C4-2B (cell line): Measurements from ENCODE around the gene MEGF11.

Experiments
- H3K27ac ChIP-seq: fragments of 450-650 bp; 2 replicates; pipeline ENCODE4 v1.5.1; 2017
- CTCF ChIP-seq: fragments of 450-650 bp; conservative IDR thresholded peaks from 2 replicates; pipeline ENCODE4 v1.5.1; 2017; ENCODE audit warnings: mild to moderate bottlenecking
- ZFX ChIP-seq: fragments of 450-650 bp; IDR thresholded peaks from 2 replicates; pipeline ENCODE4 v1.6.1; 2017

MEGF11 gene

GRCh38 chr15:65962187-65962586, 291.4 kb downstream of the MEGF11 start:
- no peak overlapping the region for H3K27ac ChIP-seq
- TF ChIP-seq CTCF: no peak
- no peak for TF ChIP-seq ZFX

- no peak overlapping the region for H3K27ac ChIP-seq
- TF ChIP-seq CTCF (no peak), ZFX (no peak)
Observed at GRCh38 chr15:65960586-65960985, 293.0 kb downstream of the MEGF11 start.

GRCh38 chr15:65958835-65959234, 294.7 kb downstream of the MEGF11 start:
- H3K27ac ChIP-seq: no peak overlapping the region
- no peak for TF ChIP-seq ZFX
- no peak for TF ChIP-seq CTCF

- TF ChIP-seq ZFX (no peak), CTCF (no peak)
- no peak overlapping the region for H3K27ac ChIP-seq
Observed at GRCh38 chr15:65957451-65957850, 296.1 kb downstream of the MEGF11 start.

GRCh38 chr15:65956899-65957298, 296.7 kb downstream of the MEGF11 start:
- H3K27ac ChIP-seq: no peak overlapping the region

GRCh38 chr15:65956307-65956706, 297.2 kb downstream of the MEGF11 start:
- H3K27ac ChIP-seq: no peak overlapping the region
- TF ChIP-seq ZFX (no peak), CTCF (no peak)

More at GRCh38 chr15:65956899-65957298, 296.7 kb downstream of the MEGF11 start:
- no peak for TF ChIP-seq ZFX
- TF ChIP-seq CTCF: no peak

- TF ChIP-seq ZFX (no peak), CTCF (no peak)
- H3K27ac ChIP-seq: no peak overlapping the region
Observed at GRCh38 chr15:65954289-65954741, 299.2 kb downstream of the MEGF11 start.
